GM19397 (cell line): ENCODE measurements around the gene PIGV.
A peak's percentile ranks its signal among the peaks of the same experiment; 100 is the strongest.

Experiments used
- ATAC-seq: cut with Tn5 transposase; IDR thresholded peaks from one replicate; pipeline ENCODE4 v1.9.1; 2021; ENCODE audit warnings: mild to moderate bottlenecking, moderate library complexity; ENCODE audit not compliant: unreplicated experiment

The PIGV gene

DNA sequence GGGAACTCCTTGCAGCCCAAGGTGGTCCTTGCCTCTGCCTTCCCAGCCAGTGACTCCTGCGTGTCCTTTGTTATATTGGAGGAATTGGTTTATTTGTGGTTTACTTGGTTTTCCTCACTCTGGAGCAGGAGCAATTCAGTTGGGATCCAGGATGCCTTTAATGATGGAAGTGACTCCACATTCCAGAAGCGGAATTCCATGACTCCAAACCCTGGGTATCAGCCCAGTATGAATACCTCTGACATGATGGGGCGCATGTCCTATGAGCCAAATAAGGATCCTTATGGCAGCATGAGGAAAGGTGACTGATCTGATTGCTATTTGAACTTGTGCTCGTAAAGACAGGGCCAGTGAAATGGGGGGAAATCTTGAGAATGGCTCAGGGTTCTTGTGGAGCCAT, 15.1 kb upstream of the PIGV start:
- no peak for ATAC-seq

DNA sequence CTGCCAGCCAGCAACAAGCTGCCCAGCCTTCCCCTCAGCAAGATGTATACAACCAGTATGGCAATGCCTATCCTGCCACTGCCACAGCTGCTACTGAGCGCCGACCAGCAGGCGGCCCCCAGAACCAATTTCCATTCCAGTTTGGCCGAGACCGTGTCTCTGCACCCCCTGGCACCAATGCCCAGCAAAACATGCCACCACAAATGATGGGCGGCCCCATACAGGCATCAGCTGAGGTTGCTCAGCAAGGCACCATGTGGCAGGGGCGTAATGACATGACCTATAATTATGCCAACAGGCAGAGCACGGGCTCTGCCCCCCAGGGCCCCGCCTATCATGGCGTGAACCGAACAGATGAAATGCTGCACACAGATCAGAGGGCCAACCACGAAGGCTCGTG, 13.3 kb upstream of the PIGV start:
- no peak for ATAC-seq

DNA sequence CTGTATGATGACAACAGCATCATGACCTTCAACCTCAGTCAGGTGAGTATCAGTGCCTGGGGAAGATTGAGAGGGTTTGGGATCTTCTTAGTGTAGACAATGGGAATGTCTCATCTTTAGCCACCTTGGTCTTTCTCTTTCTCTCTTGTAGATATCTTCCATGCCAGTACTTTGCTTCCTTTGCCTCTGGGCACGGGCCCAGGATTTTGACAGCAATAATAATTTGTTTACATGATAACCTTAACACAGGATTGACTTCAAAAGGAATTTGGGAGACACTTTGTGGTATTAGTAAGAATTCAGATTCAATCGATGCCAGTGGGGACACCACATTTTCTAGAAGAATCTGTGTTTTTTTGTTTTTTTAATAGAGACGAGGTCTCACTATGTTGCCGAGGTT, 12.1 kb upstream of the PIGV start:
- no peak for ATAC-seq

DNA sequence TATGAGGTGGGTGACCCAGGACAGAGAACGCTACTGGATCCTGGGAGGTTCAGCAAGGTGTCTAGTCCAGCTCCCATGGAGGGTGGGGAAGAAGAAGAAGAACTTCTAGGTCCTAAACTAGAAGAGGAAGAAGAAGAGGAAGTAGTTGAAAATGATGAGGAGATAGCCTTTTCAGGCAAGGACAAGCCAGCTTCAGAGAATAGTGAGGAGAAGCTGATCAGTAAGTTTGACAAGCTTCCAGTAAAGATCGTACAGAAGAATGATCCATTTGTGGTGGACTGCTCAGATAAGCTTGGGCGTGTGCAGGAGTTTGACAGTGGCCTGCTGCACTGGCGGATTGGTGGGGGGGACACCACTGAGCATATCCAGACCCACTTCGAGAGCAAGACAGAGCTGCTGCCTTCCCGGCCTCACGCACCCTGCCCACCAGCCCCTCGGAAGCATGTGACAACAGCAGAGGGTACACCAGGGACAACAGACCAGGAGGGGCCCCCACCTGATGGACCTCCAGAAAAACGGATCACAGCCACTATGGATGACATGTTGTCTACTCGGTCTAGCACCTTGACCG, 8.6 kb upstream of the PIGV start:
- ATAC-seq, result no peak

DNA sequence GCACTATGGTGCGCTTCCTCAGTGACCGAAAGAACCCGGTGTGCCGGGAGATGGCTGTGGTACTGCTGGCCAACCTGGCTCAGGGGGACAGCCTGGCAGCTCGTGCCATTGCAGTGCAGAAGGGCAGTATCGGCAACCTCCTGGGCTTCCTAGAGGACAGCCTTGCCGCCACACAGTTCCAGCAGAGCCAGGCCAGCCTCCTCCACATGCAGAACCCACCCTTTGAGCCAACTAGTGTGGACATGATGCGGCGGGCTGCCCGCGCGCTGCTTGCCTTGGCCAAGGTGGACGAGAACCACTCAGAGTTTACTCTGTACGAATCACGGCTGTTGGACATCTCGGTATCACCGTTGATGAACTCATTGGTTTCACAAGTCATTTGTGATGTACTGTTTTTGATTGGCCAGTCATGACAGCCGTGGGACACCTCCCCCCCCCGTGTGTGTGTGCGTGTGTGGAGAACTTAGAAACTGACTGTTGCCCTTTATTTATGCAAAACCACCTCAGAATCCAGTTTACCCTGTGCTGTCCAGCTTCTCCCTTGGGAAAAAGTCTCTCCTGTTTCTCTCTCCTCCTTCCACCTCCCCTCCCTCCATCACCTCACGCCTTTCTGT, 7.3 kb upstream of the PIGV start:
- no peak for ATAC-seq

DNA sequence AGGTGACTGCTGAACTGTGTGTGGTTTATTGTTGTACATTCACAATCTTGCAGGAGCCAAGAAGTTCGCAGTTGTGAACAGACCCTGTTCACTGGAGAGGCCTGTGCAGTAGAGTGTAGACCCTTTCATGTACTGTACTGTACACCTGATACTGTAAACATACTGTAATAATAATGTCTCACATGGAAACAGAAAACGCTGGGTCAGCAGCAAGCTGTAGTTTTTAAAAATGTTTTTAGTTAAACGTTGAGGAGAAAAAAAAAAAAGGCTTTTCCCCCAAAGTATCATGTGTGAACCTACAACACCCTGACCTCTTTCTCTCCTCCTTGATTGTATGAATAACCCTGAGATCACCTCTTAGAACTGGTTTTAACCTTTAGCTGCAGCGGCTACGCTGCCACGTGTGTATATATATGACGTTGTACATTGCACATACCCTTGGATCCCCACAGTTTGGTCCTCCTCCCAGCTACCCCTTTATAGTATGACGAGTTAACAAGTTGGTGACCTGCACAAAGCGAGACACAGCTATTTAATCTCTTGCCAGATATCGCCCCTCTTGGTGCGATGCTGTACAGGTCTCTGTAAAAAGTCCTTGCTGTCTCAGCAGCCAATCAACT, 6.4 kb upstream of the PIGV start:
- ATAC-seq, result no peak

DNA sequence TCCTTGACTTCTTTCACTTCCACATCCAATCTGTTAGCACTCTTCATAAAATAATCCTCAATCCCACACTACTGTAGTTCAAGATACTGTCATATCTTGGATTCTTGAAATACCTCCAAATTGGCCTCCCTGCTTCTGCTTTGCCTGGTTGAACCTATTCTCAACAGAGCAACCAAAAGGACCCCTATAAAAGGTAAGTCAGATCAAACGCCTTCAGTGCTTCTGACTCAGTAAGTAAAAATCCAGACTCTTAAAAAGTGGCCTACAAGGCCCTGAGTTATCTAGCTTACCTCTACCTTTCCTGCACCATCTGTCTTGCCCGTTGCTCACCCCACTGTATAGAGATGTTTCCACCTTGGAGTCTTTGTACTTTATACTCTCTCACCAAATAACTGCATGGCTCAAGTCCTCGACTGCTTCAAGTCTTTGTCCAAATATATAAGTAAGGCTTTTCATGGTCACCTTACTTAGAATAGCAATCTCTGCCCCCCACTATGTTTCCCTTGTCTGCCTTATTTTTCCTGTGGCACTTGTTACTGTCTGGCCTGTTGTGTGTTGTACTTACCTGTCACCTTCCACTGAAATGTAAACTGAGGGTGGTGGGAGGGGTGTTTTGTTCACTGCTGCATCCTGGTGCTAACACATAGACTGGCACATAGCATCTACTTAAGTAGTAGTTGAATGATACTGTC, 5.1 kb upstream of the PIGV start:
- ATAC-seq, result no peak

DNA sequence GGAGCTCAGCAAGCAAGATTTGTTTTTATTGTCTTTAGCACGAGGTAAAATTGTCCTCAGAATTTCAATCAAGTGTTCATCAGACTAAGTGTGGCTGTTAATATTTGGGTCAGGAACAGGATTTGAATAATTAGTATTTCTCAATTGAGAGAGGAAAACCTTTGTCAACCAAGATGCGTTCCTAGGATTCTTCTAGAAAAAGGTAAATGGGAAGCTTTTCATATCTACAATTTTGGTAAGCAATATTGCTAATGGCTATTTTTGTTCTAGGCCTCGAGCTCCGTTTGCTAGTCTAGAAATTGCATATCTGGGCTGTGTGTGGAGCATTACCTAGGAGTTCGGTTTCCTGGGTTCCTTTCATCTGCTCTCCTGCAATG, 4.1 kb upstream of the PIGV start:
- ATAC-seq, result no peak

DNA sequence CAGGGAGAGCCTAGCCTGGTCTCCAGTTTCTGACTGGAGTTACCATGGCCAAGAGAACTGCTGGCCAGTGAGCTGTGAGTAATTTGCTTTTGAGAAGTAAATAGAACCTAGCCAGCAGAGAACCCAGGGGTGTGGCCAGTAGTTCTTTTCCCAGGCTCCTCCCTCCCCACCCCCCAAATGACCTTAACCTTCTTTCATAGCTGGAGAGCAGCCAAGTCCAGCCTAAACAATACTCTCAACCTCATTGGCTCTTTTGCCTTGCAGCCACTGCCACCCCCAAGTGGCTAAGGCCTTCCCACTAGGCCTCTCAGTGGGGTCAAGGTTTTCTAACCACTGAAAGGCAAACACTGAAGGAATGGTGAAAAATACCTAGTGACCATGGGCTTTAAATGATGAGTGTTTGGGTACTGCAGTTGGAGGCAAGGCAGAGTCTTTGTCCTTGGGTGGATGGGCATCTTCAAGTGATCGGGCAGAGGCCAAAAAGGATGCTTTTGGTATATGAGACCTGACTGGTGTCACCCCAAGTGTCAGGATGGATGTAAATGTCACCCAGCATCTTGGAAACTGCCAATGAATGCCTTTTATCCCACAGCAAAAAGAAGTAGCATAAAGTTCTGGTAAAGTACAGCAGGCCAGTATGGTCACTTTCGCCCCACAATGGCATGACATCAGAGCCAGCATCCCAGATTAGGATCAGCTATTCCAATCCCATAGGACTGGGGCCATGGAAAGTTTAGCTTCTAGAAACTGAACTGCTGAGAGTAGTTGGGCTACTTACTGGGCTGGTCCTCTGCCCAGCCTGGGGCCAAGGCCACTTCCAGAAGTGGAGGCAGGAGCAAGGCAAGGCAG, 3.5 kb upstream of the PIGV start:
- ATAC-seq, result no peak

DNA sequence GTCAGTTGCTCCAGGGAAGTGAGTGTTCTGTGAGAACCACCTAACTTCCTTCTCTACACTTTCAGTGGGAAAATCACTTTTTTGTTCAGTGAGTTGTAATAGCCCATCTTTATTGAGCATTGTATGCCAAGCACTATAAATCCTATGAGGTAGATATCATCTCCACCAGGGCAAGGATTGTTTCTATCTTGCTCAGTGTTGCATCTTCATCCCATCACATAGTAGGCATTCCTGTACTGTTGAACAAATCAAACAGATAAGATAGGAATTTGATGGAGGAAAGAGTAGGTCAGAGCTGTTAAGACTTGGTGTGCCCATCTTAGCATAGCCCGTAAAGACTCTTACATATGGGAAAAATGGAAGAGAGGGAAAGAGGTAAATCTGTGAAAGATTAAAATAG, 2.9 kb upstream of the PIGV start:
- ATAC-seq, result no peak

DNA sequence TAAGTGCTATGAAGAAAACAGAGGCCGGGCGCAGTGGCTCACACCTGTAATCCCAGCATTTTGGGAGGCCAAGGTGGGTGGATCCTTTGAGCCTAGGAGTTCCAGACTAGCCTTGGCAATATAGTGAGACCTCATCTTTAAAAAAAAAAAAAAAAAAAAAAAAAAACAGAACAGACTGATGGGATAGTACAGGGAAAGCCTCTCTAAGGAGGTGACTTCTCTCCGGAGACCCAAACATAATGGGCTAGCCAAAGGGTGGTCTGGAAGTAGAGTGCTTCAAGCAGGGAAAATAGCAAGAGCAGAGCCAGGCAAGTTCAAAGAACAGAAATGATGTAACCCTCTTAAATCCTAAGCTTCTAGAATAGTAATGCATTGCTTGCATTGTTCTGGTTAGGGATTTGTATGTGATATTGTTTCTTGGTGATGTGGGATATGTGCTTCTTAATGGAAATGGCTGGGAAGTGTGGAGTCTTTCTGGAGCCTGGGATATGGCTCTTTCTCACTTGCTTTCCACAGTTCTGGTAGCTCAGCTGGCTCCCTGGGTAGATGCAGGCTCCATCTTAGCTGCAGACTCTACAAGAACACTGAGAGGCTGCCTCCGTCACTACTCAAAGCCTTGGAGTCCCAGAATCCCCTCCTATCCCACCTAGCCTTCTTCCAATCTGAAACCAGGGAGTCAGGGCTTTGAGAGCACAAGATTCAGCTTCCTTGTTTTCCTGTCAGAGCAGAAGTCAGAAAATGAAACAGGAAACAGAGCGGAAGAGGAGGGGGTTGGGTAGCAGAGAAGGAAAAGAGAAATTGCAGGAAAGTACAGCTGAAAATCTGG, 1.9 kb upstream of the PIGV start:
- no peak for ATAC-seq

DNA sequence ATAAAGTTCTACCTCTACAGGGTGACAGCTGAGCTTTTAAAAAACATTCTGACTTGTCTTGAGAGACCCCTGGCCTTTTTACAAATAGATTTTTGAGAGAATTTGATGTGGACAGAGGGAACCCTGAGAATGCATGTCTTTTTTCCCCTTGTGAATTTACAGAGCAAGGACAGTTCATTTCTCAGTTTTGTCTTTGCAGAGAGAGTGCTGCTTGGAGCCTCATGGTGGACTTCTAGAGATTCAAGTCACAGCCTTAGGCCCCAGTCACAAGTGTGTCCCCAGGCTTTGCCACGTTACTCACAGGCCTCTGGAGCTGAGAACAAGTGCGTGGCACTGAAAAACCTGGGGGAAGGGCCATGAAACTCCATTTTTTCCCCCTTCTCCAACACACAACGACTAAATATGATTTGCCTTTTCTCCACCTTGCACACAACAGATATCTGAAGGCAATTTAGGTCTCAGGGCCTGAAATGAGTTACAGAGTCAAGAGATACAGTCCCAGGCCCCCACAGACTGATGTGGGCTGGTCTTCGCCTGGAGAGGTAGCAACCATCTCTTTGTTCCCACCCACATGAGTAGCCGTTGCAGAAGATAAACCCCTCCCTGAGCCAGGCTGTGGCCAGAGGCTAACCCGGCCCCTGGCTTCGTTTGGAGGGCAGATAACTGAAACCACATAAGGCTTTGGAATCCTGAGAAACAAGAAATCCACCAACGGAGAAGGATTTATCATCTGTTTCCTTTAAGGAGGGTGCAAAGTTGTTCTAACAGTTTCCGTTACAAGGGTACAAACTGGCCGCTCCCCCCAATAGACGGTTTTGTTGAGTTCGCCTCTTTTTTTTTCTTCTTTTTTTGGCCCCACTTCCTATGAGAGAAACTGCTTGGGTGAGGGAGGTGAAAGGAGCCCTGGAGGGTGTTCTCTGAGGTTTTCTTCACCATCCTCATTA, 1.0 kb upstream of the PIGV start:
- no peak for ATAC-seq

DNA sequence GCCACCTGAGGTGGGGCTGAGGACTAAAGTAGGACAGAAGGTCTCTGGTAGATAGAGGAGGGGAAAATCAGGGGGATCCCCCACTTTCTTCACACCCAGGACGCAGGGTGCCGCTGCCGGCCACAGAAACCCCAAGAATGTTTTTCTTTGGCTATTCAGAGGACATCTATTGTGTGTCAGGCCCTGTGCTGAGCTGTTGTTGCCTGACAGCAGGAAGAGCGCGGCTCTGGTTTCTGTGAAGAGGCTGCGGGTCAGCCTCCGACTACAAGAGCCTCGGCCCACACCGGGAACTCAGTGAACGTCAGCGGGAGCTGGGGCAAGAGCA, 407 bp upstream of the PIGV start:
- peak; percentile 30 for ATAC-seq

DNA sequence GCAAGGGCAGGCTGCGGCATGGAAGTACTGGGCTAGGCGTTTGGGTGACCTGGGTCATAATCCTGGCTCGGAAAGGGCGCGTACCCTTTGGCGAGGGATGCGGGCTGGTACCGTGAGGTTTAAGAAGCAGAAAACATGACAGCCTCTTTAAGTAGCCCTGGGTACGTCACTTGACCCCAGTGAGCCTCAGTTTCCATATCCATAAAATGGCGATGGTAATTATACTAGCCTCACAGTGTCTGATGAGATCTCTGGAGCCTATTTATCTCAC, 700 bp downstream of the PIGV start:
- ATAC-seq, result no peak

DNA sequence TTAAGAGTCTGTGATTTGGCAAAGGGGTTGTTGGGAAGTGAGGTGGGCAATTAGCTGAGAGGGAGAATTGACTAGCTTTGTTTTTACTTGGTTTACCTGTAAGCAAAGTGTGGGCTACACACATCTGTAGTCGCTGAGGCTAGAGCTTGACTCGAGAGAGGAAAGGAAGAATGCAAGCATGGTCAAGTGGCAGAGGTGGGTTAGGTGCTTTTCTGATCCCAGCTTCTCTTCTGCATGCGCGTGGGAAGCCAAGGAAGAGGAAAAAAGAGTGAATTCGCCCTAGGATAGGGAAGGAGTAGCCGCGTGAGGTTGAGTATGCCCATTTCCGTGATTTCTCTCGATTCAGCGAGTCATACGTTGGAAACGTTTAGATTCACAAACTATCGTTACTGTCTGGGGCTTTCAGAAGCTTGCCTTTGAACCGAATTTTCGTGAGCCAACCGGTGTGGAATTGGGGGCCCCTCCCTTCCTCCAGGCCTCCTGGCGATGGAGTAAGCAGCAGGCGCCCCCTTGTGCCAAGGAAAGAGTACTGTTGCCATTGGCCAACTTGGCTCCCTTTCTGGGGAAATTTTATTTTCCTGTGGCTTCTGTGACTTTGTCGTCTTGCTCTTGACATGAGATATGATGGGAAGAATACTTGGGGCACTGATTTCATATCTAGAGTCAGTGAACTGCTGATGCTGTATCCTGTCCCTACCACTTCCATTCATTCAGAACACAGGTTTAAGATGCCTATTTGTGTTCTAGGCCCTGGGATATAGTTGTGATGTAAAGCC, 1.3 kb downstream of the PIGV start:
- no peak for ATAC-seq

DNA sequence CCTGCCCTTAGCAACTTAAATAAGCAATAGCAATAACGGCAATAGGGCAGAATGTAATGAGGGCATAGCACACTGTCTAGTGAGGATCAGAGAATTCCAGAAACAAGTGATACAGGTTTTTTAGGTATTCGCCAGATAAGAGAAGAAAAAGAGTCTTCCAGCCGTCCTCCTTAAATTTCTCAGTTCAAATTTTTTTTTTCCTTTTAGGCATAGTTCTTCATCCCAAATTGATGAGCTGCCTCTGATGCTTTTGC, 1.8 kb downstream of the PIGV start:
- no peak for ATAC-seq

DNA sequence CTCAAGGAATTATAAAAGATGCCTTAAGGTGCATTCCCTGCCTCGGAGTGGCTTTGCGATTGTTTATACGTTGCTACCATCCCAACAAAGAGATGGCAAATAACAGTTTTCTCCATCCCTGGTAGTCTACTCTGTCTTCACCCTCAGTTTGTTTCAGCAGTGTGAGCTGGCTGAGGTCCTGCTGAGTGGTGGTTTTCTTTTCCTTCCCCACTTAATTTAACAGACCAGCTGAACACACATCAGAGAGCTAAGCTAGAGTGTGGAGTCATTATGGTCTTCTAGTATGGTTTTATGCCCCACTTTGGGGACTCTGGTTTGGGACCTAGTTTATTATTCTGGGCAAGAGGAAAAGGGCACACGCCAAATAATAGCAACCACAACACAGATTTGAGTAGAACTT, 2.2 kb downstream of the PIGV start:
- ATAC-seq, result no peak

DNA sequence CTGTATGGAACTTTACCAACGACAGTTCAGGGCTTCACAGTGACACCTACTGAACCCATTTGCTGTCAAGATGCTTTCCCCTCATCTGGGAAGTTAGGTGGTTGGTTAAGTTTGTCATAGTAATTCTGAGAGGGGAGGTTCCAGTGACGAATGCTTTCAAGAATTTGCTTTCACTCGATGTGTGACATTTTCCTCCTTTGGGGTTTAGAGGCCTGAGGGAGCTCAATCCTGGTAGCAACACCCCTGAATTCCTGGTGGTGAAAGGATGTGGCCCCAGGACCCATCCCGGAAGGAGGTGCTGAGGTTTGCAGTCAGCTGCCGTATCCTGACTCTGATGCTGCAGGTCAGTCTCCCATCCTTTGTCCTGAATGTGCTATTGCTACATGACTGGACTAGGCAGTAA, 2.8 kb downstream of the PIGV start:
- ATAC-seq, result no peak

DNA sequence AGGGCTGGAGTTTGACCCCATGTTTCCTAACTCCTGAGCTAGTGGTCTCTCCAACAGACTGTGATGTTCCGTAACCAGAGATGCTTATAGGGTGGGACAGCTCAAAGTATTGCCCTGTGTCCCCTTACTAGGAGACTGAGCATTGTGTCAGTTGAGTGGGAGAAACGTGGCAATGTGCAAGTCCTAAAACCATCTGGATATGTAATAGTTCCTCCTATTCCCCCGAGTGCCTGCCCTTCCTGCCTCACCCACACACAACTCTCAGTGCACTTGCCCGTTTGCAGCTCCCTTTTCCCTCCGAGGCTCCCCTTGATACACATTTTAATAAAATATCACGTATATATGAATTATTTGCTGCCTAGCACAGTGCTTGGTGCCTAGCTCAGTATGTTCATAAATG, 3.4 kb downstream of the PIGV start:
- ATAC-seq, result no peak
